Measurements from ENCODE around the gene DDIT4. TPM values are rescaled to one million over a fixed set of nuclear protein-coding genes. Genes with fewer than 3 reads are reported as not detected.

DDIT4 gene
- total RNA-seq, 1 donor from 2014 or later: 153 TPM

DNA sequence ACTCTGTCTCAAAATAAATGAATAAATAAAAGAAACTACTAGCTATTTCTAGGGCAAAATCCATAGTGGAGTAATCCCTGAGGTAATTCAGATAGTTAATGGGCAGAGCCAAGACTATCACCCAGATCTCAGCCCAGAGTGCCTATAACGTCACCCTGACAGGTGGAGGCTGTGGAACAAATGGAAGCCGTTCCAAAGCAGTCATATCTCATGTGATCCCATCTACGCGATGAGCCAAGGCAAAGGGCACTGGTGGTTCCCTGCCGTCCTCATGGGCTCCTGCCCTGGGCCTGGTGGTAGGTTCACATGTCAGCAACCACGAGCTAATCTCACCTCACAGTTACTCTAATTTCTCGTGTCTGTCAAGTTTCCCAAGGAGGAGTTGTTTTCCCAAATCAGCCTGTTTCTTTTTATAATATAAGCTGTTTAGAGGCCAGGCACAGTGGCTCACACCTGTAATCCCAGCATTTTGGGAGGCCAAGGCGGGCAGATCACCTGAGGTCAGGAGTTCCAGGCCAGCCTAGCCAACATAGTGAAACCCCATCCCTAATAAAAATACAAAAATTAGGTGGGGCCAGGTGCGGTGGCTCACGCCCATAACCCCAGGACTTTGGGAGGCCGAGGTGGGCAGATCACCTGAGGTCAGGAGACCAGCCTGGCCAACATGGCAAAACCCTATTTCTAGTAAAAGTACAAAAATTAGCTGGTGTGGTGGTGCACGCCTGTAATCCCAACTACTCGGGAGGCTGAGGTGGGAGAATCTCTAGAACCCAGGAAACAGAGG is 35.1 kb upstream of the DDIT4 start:
- TF ChIP-seq, protein P1, sequence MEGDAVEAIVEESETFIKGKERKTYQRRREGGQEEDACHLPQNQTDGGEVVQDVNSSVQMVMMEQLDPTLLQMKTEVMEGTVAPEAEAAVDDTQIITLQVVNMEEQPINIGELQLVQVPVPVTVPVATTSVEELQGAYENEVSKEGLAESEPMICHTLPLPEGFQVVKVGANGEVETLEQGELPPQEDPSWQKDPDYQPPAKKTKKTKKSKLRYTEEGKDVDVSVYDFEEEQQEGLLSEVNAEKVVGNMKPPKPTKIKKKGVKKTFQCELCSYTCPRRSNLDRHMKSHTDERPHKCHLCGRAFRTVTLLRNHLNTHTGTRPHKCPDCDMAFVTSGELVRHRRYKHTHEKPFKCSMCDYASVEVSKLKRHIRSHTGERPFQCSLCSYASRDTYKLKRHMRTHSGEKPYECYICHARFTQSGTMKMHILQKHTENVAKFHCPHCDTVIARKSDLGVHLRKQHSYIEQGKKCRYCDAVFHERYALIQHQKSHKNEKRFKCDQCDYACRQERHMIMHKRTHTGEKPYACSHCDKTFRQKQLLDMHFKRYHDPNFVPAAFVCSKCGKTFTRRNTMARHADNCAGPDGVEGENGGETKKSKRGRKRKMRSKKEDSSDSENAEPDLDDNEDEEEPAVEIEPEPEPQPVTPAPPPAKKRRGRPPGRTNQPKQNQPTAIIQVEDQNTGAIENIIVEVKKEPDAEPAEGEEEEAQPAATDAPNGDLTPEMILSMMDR (IDR thresholded peaks at IDR 0.05; ENCODE audit: partially characterized antibody, unreplicated experiment): no peak
- Mint-ChIP-seq H3K9me3 (ENCODE audit: unreplicated experiment) (peaks cover 2% of the 10 kb centered on the region), H3K27me3 (ENCODE audit: unreplicated experiment) (no peaks in the 10 kb centered on the region), H3K4me1 (ENCODE audit: low read depth, unreplicated experiment) (peaks cover 4% of the 10 kb centered on the region), H3K36me3 (ENCODE audit: unreplicated experiment) (no peaks in the 10 kb centered on the region), H3K27ac (ENCODE audit: unreplicated experiment) (no peak overlapping the region), H3K4me3 (ENCODE audit: unreplicated experiment) (no peak overlapping the region)
- DNase-seq: no peak

DNA sequence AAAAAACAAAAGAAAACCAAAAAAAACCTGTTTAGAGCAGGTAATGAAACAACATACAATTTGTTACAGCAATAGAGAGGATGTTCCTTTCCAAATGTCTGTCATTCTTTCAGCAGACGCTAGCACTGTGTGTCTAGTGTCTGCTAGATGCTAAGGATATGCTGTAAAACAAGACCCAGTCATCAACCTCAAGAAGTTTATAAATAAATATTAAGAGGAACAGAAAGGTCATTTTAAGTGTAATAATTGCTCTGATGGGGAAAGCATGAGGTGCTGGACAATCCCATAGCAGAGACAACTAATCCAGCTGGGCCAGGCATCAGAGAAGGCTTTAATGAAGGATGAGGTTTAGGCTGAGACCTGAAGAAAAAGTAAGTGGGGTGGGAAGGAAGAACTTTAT is 34.3 kb upstream of the DDIT4 start:
- H3K36me3 Mint-ChIP-seq (ENCODE audit: unreplicated experiment): no peaks in the 10 kb centered on the region
- no peak overlapping the region for H3K27ac Mint-ChIP-seq (ENCODE audit: unreplicated experiment)
- no peak overlapping the region for H3K4me3 Mint-ChIP-seq (ENCODE audit: unreplicated experiment)
- H3K27me3 Mint-ChIP-seq (ENCODE audit: unreplicated experiment): no peaks in the 10 kb centered on the region
- TF ChIP-seq, protein P1 (IDR thresholded peaks at IDR 0.05; ENCODE audit: partially characterized antibody, unreplicated experiment): no peak
- peaks cover 2% of the 10 kb centered on the region for H3K9me3 Mint-ChIP-seq (ENCODE audit: unreplicated experiment)
- DNase-seq: no peak
- peaks cover 6% of the 10 kb centered on the region for H3K4me1 Mint-ChIP-seq (ENCODE audit: low read depth, unreplicated experiment)

DNA sequence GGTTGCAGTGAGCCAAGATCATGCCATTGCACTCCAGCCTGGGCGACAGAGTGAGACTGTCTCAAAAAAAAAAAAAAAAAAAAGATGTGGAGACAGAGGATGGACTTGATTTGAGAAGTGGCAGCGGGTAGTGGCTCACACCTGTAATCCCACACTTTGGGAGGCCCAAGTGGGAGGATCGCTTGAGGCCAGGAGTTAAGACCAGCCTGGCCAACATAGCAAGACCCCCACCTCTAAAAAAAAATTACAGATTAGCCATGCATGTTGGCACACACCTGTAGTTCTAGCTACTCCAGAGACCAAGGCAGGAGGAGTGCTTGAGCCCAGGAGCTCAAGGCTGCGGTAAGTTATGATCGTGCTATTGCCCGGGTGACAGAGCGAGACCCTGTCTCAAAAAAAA is 33.4 kb upstream of the DDIT4 start:
- no peaks in the 10 kb centered on the region for H3K27me3 Mint-ChIP-seq (ENCODE audit: unreplicated experiment)
- TF ChIP-seq, protein P1 (IDR thresholded peaks at IDR 0.05; ENCODE audit: partially characterized antibody, unreplicated experiment): no peak
- peaks cover 10% of the 10 kb centered on the region for H3K4me1 Mint-ChIP-seq (ENCODE audit: low read depth, unreplicated experiment)
- peaks cover 2% of the 10 kb centered on the region for H3K9me3 Mint-ChIP-seq (ENCODE audit: unreplicated experiment)
- no peaks in the 10 kb centered on the region for H3K36me3 Mint-ChIP-seq (ENCODE audit: unreplicated experiment)
- no peak overlapping the region for H3K27ac Mint-ChIP-seq (ENCODE audit: unreplicated experiment)
- H3K4me3 Mint-ChIP-seq (ENCODE audit: unreplicated experiment): no peak overlapping the region
- no peak for DNase-seq

DNA sequence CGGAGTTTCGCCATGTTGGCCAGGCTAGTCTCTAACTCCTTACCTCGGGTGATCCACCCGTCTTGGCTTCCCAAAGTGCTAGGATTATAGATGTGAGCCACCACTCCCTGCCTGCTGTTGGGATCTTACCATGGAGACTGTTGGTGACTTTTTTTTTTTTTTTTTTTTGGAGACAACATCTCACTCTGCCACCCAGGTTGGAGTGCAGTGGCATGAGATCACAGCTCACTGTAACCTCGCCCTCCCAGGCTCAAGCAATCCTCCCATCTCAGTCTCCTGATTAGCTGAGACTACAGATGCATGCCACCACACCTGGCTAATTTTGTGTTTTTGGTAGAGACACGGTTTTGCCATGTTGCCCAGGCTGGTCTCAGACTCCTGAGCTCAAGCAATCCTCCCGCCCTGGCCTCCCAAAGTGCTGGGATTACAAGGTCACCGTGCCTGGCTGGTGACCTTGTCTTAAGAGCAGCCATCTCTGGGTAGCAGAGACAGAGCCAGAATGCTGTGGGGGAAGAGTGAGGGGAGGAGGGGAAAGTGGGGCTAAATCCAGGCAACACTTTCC is 32.0 kb upstream of the DDIT4 start:
- Mint-ChIP-seq H3K27ac (ENCODE audit: unreplicated experiment) (no peak overlapping the region), H3K4me1 (ENCODE audit: low read depth, unreplicated experiment) (peaks cover 10% of the 10 kb centered on the region), H3K36me3 (ENCODE audit: unreplicated experiment) (no peaks in the 10 kb centered on the region), H3K4me3 (ENCODE audit: unreplicated experiment) (no peak overlapping the region), H3K27me3 (ENCODE audit: unreplicated experiment) (no peaks in the 10 kb centered on the region), H3K9me3 (ENCODE audit: unreplicated experiment) (peaks cover 2% of the 10 kb centered on the region)
- no peak for DNase-seq
- TF ChIP-seq, protein P1 (IDR thresholded peaks at IDR 0.05; ENCODE audit: partially characterized antibody, unreplicated experiment): no peak

DNA sequence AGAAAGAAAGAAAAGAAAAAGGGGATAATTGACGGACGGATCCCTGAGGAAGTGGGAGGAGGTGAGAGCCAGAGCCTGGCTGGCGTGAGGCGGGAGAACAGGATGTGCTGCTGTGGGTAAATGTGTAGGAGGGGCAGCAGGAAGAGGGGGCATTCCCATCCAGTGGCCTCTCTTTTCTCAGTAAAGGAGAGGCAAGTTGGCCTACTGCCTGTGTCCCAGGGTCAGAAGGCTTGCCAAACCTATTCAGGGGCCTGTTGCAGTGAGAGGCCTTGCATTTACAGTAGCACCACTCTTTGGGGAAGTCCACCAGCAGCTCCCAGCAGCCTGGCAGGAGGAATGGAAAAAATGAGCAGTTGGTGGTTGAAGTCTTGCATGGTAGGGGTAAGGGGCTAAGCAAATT is 31.0 kb upstream of the DDIT4 start:
- H3K4me3 Mint-ChIP-seq (ENCODE audit: unreplicated experiment): no peak overlapping the region
- peaks cover 4% of the 10 kb centered on the region for H3K9me3 Mint-ChIP-seq (ENCODE audit: unreplicated experiment)
- DNase-seq: no peak
- no peaks in the 10 kb centered on the region for H3K27me3 Mint-ChIP-seq (ENCODE audit: unreplicated experiment)
- TF ChIP-seq, protein P1 (IDR thresholded peaks at IDR 0.05; ENCODE audit: partially characterized antibody, unreplicated experiment): no peak
- peaks cover 10% of the 10 kb centered on the region for H3K4me1 Mint-ChIP-seq (ENCODE audit: low read depth, unreplicated experiment)
- H3K36me3 Mint-ChIP-seq (ENCODE audit: unreplicated experiment): no peaks in the 10 kb centered on the region
- H3K27ac Mint-ChIP-seq (ENCODE audit: unreplicated experiment): no peak overlapping the region
